SH-SY5Y (cell line): Measurements from ENCODE around the gene DUSP16.

Experiments used
- GATA2 ChIP-seq: IDR thresholded peaks from 2 replicates; pipeline ENCODE4 v1.6.1; 2011; ENCODE audit warnings: mild to moderate bottlenecking, low read depth, low read length
- GATA3 ChIP-seq: IDR thresholded peaks from 2 replicates; pipeline ENCODE4 v1.6.1; 2011; ENCODE audit warnings: low read depth, mild to moderate bottlenecking, low read length, moderate library complexity

DNA sequence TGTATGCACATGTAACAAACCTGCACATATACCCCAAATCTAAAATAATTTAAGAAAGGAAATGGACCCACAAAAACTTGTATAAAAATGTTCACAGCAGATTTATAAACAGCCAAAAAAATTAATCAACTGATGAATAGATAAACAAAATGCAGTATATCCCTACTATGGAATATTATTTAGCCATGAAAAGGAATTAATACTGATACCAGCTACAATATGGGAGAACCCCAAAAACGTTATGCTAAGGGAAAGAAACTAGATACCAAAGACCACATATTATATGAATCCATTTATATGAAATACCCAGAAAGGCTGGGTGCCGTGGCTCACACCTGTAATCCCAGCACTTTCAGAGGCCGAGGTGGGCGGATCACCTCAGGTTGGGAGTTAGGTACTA, 20.9 kb downstream of the DUSP16 start:
- no peak for TF ChIP-seq GATA2
- no peak for TF ChIP-seq GATA3
